Measurements from ENCODE around the gene ERP44.

Gene ERP44

GRCh38 chr9:99929652-99930051, 169.1 kb downstream of the ERP44 start:
- DNase-seq = no peak
